ENCODE measurements around the gene MYLK. TPM values are rescaled to one million over a fixed set of nuclear protein-coding genes. Genes with fewer than 3 reads are reported as not detected.
A peak's percentile ranks its signal among the peaks of the same experiment; 100 is the strongest.

MYLK gene
- total and polyA plus RNA-seq, 3 experiments from 2014 or later, result 0.09 to 0.10 TPM; not detected in 1

GRCh38 chr3:123597561-123597960 lies 286.6 kb downstream of the MYLK start:
- Histone ChIP-seq H3K36me3 (ENCODE audit: insufficient read depth, low read length) (no peaks in the 10 kb centered on the region), H3K4me3 (ENCODE audit: low read length) (no peak overlapping the region), H3K27ac (ENCODE audit: low read depth, low read length) (no peak overlapping the region), H3K4me1 (ENCODE audit: insufficient read depth, low read length) (no peaks in the 10 kb centered on the region), H3K9me3 (ENCODE audit: low read length) (no peaks in the 10 kb centered on the region), H3K27me3 (ENCODE audit: insufficient read depth, low read length, poor library complexity, severe bottlenecking) (no peaks in the 10 kb centered on the region)
- DNase-seq, result no peak
- Mint-ChIP-seq H3K9me3 (peaks cover 0 to under 1% (median 0%) of the 10 kb centered on the region in 5 donors), H3K27ac (no peak overlapping the region), H3K27me3 (peaks cover 0 to 1% of the 10 kb centered on the region in 2 donors), H3K36me3 (peaks cover 0 to 12% (median 12%) of the 10 kb centered on the region in 3 donors), H3K4me3 (no peak overlapping the region), H3K4me1 (peaks cover 0 to 3% (median 3%) of the 10 kb centered on the region in 3 donors)
- CTCF ChIA-PET, result no interaction called here
- POLR2A ChIA-PET, result no interaction called here

GRCh38 chr3:123595396-123596180 lies 288.5 kb downstream of the MYLK start:
- peaks cover 0 to 1% of the 10 kb centered on the region in 2 donors for H3K27me3 Mint-ChIP-seq
- peaks cover 1 to 4% (median 2%) of the 10 kb centered on the region in 3 donors for H3K4me1 Mint-ChIP-seq
- no peak overlapping the region for H3K27ac Mint-ChIP-seq
- H3K27me3 ChIP-seq (ENCODE audit: insufficient read depth, low read length, poor library complexity, severe bottlenecking), result no peaks in the 10 kb centered on the region
- H3K4me1 ChIP-seq (ENCODE audit: insufficient read depth, low read length), result no peaks in the 10 kb centered on the region
- no peaks in the 10 kb centered on the region for H3K36me3 ChIP-seq (ENCODE audit: insufficient read depth, low read length)
- ChIA-PET POLR2A (no interaction called here), CTCF (no interaction called here)
- DNase-seq, result no peak
- peaks cover 4 to 11% (median 10%) of the 10 kb centered on the region in 5 donors for H3K9me3 Mint-ChIP-seq
- H3K36me3 Mint-ChIP-seq, result peaks cover 10 to 16% (median 13%) of the 10 kb centered on the region in 3 donors
- peaks cover 7% of the 10 kb centered on the region for H3K9me3 ChIP-seq (ENCODE audit: low read length)
- no peak overlapping the region for H3K4me3 Mint-ChIP-seq
- H3K27ac ChIP-seq (ENCODE audit: low read depth, low read length), result no peak overlapping the region
- no peak overlapping the region for H3K4me3 ChIP-seq (ENCODE audit: low read length)

GRCh38 chr3:123593381-123593780 lies 290.8 kb downstream of the MYLK start:
- no peak overlapping the region for H3K4me3 Mint-ChIP-seq
- H3K36me3 ChIP-seq (ENCODE audit: insufficient read depth, low read length), result no peaks in the 10 kb centered on the region

GRCh38 chr3:123590685-123591450 lies 293.3 kb downstream of the MYLK start:
- Histone ChIP-seq H3K27me3 (ENCODE audit: insufficient read depth, low read length, poor library complexity, severe bottlenecking) (no peaks in the 10 kb centered on the region), H3K4me3 (ENCODE audit: low read length) (peak overlapping the region; percentile 10), H3K36me3 (ENCODE audit: insufficient read depth, low read length) (no peaks in the 10 kb centered on the region), H3K4me1 (ENCODE audit: insufficient read depth, low read length) (peaks cover 12% of the 10 kb centered on the region), H3K9me3 (ENCODE audit: low read length) (peaks cover 9% of the 10 kb centered on the region), H3K27ac (ENCODE audit: low read depth, low read length) (no peak overlapping the region)
- DNase-seq, result no peak
- ChIA-PET CTCF (no interaction called here), POLR2A (no interaction called here)
- Mint-ChIP-seq H3K27me3 (no peaks in the 10 kb centered on the region), H3K4me3 (peak overlapping the region in 2 of 7 donors; percentile 7 to 11), H3K4me1 (peaks cover 5 to 15% (median 5%) of the 10 kb centered on the region in 3 donors), H3K36me3 (peaks cover 18 to 28% (median 19%) of the 10 kb centered on the region in 3 donors), H3K27ac (no peak overlapping the region), H3K9me3 (peaks cover 9 to 23% (median 15%) of the 10 kb centered on the region in 5 donors)

More at GRCh38 chr3:123593381-123593780, 290.8 kb downstream of the MYLK start:
- peaks cover 9 to 23% (median 15%) of the 10 kb centered on the region in 5 donors for H3K9me3 Mint-ChIP-seq
- Histone ChIP-seq H3K27ac (ENCODE audit: low read depth, low read length) (no peak overlapping the region), H3K4me1 (ENCODE audit: insufficient read depth, low read length) (no peaks in the 10 kb centered on the region), H3K27me3 (ENCODE audit: insufficient read depth, low read length, poor library complexity, severe bottlenecking) (no peaks in the 10 kb centered on the region), H3K9me3 (ENCODE audit: low read length) (peaks cover 9% of the 10 kb centered on the region), H3K4me3 (ENCODE audit: low read length) (no peak overlapping the region)
- DNase-seq, result no peak
- peaks cover 16 to 28% (median 19%) of the 10 kb centered on the region in 3 donors for H3K36me3 Mint-ChIP-seq
- H3K27ac Mint-ChIP-seq, result no peak overlapping the region
- POLR2A ChIA-PET, result no interaction called here
- H3K27me3 Mint-ChIP-seq, result no peaks in the 10 kb centered on the region
- CTCF ChIA-PET, result no interaction called here
- peaks cover 0 to 4% (median 1%) of the 10 kb centered on the region in 3 donors for H3K4me1 Mint-ChIP-seq

- peaks cover 18% of the 10 kb centered on the region for H3K4me1 ChIP-seq (ENCODE audit: insufficient read depth, low read length)
- Mint-ChIP-seq H3K27ac (peak overlapping the region in 2 of 8 donors; percentile 25 to 27), H3K27me3 (no peaks in the 10 kb centered on the region), H3K4me3 (peak overlapping the region in 3 of 7 donors; percentile 21 to 84 (median 35)), H3K36me3 (peaks cover 18 to 28% (median 20%) of the 10 kb centered on the region in 3 donors), H3K9me3 (peaks cover 9 to 21% (median 15%) of the 10 kb centered on the region in 5 donors), H3K4me1 (peaks cover 20 to 29% (median 23%) of the 10 kb centered on the region in 3 donors)
- H3K27me3 ChIP-seq (ENCODE audit: insufficient read depth, low read length, poor library complexity, severe bottlenecking), result no peaks in the 10 kb centered on the region
- no peaks in the 10 kb centered on the region for H3K36me3 ChIP-seq (ENCODE audit: insufficient read depth, low read length)
- H3K9me3 ChIP-seq (ENCODE audit: low read length), result peaks cover 9% of the 10 kb centered on the region
- ChIA-PET POLR2A (interaction anchor here (0.8 kb wide), 1 partner anchor 1073 kb away, joined by 3 read pairs; the partner anchor contains the start of gene KPNA1), CTCF (no interaction called here)
- H3K4me3 ChIP-seq (ENCODE audit: low read length), result no peak overlapping the region
- no peak overlapping the region for H3K27ac ChIP-seq (ENCODE audit: low read depth, low read length)
- no peak for DNase-seq
Measured at GRCh38 chr3:123587401-123587800, 296.7 kb downstream of the MYLK start.

GRCh38 chr3:123586968-123587367 lies 297.2 kb downstream of the MYLK start:
- peaks cover 18 to 28% (median 20%) of the 10 kb centered on the region in 3 donors for H3K36me3 Mint-ChIP-seq
- H3K36me3 ChIP-seq (ENCODE audit: insufficient read depth, low read length), result no peaks in the 10 kb centered on the region
- H3K4me3 ChIP-seq (ENCODE audit: low read length), result no peak overlapping the region
- peak overlapping the region in 3 of 8 donors; percentile 25 to 53 (median 27) for H3K27ac Mint-ChIP-seq
- no peaks in the 10 kb centered on the region for H3K27me3 ChIP-seq (ENCODE audit: insufficient read depth, low read length, poor library complexity, severe bottlenecking)
- peaks cover 18% of the 10 kb centered on the region for H3K4me1 ChIP-seq (ENCODE audit: insufficient read depth, low read length)
- H3K27me3 Mint-ChIP-seq, result no peaks in the 10 kb centered on the region
- no peak for DNase-seq
- peak overlapping the region in 4 of 7 donors; percentile 22 to 54 (median 30) for H3K4me3 Mint-ChIP-seq
- ChIA-PET CTCF (no interaction called here), POLR2A (no interaction called here)
- H3K9me3 Mint-ChIP-seq, result peaks cover 9 to 21% (median 15%) of the 10 kb centered on the region in 5 donors
- peaks cover 9% of the 10 kb centered on the region for H3K9me3 ChIP-seq (ENCODE audit: low read length)
- no peak overlapping the region for H3K27ac ChIP-seq (ENCODE audit: low read depth, low read length)
- peaks cover 22 to 34% (median 27%) of the 10 kb centered on the region in 3 donors for H3K4me1 Mint-ChIP-seq

GRCh38 chr3:123586131-123586530 lies 298.0 kb downstream of the MYLK start:
- H3K9me3 ChIP-seq (ENCODE audit: low read length), result peaks cover 7% of the 10 kb centered on the region
- DNase-seq, result peak in 2 of 5 donors; percentile 4 to 11
- H3K4me1 Mint-ChIP-seq, result peaks cover 23 to 39% (median 30%) of the 10 kb centered on the region in 3 donors
- peak overlapping the region; percentile 64 for H3K27ac ChIP-seq (ENCODE audit: low read depth, low read length)
- no peak overlapping the region for H3K27ac Mint-ChIP-seq
- H3K4me3 ChIP-seq (ENCODE audit: low read length), result peak overlapping the region; percentile 100
- ChIA-PET CTCF (interaction anchor here (2.8 kb wide), 1 partner anchor 26 kb away, joined by 12 read pairs; no protein-coding TSS in a partner anchor), POLR2A (interaction anchor here (1.1 kb wide), 1 partner anchor 1204 kb away, joined by 3 read pairs; the partner anchor contains the start of gene MIX23)
- H3K4me1 ChIP-seq (ENCODE audit: insufficient read depth, low read length), result peaks cover 18% of the 10 kb centered on the region
- no peaks in the 10 kb centered on the region for H3K36me3 ChIP-seq (ENCODE audit: insufficient read depth, low read length)
- H3K36me3 Mint-ChIP-seq, result peaks cover 17 to 23% (median 21%) of the 10 kb centered on the region in 3 donors
- H3K4me3 Mint-ChIP-seq, result no peak overlapping the region
- no peaks in the 10 kb centered on the region for H3K27me3 ChIP-seq (ENCODE audit: insufficient read depth, low read length, poor library complexity, severe bottlenecking)
- no peaks in the 10 kb centered on the region for H3K27me3 Mint-ChIP-seq
- H3K9me3 Mint-ChIP-seq, result peaks cover 6 to 14% (median 9%) of the 10 kb centered on the region in 5 donors
